Neural crest cell (in vitro differentiated cells): ENCODE data around the gene GLCE. TPM values are rescaled to one million over a fixed set of nuclear protein-coding genes. Genes with fewer than 3 reads are reported as not detected.

Source experiments
- DNase-seq: peaks from one replicate; pipeline ENCODE4 v3.0.0; 2021; ENCODE audit warnings: low read depth, mixed read lengths, low spot score
- H3K27ac Mint-ChIP-seq: one replicate; pipeline ENCODE4 v1.8.0; 2021; ENCODE audit warnings: mild to moderate bottlenecking, mixed read lengths; ENCODE audit not compliant: unreplicated experiment
- H3K27me3 Mint-ChIP-seq: 2 replicates; pipeline ENCODE4 v1.8.0; 2021; ENCODE audit warnings: low read depth, mild to moderate bottlenecking, mixed read lengths
- H3K36me3 Mint-ChIP-seq: 2 replicates; pipeline ENCODE4 v1.8.0; 2021; ENCODE audit warnings: low read depth, mild to moderate bottlenecking, mixed read lengths
- H3K4me1 Mint-ChIP-seq: 2 replicates; pipeline ENCODE4 v1.8.0; 2021; ENCODE audit warnings: mixed read lengths
- H3K4me3 Mint-ChIP-seq: one replicate; pipeline ENCODE4 v1.8.0; 2021; ENCODE audit warnings: mild to moderate bottlenecking, mixed read lengths
- H3K9me3 Mint-ChIP-seq: 2 replicates; pipeline ENCODE4 v1.8.0; 2021; ENCODE audit warnings: mixed read lengths
- CTCF ChIP-seq: fragments of 200-600 bp; sonication (generic); conservative IDR thresholded peaks from 2 replicates; pipeline ENCODE4 v1.5.0; 2021; ENCODE audit warnings: antibody characterized with exemption, mild to moderate bottlenecking
- total RNA-seq: library from RNA; stranded (reverse); gene quantifications from 2 replicates; pipeline ENCODE4 v1.2.1, GENCODE V29; 2021

Gene GLCE
- total RNA-seq, 1 donor from 2014 or later = 17.8 TPM

DNA sequence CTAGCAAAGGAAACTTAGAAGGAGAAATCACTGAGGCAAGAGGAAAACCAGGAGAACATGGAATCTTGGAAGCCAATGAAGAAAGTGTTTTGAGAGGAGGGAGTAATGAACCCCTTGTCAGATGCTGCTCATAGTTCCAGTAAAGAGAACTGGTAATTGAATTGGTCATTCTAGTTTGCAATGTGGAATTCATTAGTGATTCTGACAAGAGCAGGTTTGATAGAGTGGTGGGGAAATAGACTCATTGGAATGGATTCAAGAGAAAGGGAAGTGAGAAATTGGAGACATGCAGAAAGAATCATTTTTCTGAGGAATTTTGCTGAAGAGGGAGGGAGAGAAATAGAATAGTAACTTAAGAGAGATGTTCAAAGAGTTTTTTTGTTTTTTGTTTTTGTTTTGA, 21.0 kb downstream of the GLCE start:
- Mint-ChIP-seq H3K4me1 (peaks cover 5% of the 10 kb centered on the region), H3K9me3 (no peaks in the 10 kb centered on the region), H3K4me3 (no peak overlapping the region), H3K27ac (no peak overlapping the region), H3K36me3 (no peaks in the 10 kb centered on the region), H3K27me3 (no peaks in the 10 kb centered on the region)
- no peak for TF ChIP-seq CTCF
- DNase-seq = no peak

GRCh38 chr15:69185216-69185615, 24.8 kb downstream of the GLCE start:
- DNase-seq = no peak
- Mint-ChIP-seq H3K4me1 (peaks cover 5% of the 10 kb centered on the region), H3K27me3 (no peaks in the 10 kb centered on the region), H3K4me3 (no peak overlapping the region), H3K9me3 (peaks cover 2% of the 10 kb centered on the region), H3K36me3 (peaks cover 4% of the 10 kb centered on the region), H3K27ac (no peak overlapping the region)
- TF ChIP-seq CTCF = no peak

GRCh38 chr15:69185706-69186105, 25.3 kb downstream of the GLCE start:
- Mint-ChIP-seq H3K9me3 (peaks cover 5% of the 10 kb centered on the region), H3K4me1 (peaks cover 5% of the 10 kb centered on the region), H3K4me3 (no peak overlapping the region), H3K36me3 (peaks cover 6% of the 10 kb centered on the region), H3K27ac (no peak overlapping the region), H3K27me3 (no peaks in the 10 kb centered on the region)
- no peak for TF ChIP-seq CTCF
- DNase-seq = no peak

- Mint-ChIP-seq H3K4me1 (peaks cover 10% of the 10 kb centered on the region), H3K4me3 (no peak overlapping the region), H3K27ac (no peak overlapping the region), H3K9me3 (peaks cover 6% of the 10 kb centered on the region), H3K36me3 (peaks cover 13% of the 10 kb centered on the region), H3K27me3 (no peaks in the 10 kb centered on the region)
- DNase-seq = no peak
- TF ChIP-seq CTCF = no peak
Measured at GRCh38 chr15:69189157-69189556, 28.7 kb downstream of the GLCE start.

DNA sequence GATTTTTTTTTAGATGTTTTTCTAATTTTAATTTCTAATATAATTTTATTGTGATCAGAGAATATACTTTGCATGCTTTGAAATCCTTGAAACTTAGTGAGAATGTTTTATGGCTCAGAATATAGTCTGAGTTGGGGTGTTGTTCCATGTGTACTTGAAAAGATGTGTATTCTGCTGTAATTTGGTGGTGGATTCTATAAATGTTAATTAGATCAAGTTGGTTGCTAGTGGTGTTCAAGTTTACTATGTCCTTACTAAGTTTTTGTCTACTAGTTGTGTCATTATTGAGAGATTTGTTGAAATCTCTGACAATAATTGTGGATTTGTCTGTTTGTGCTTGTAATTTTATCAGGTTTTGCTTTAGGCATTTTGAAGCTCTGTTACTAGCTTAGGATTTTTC, 29.7 kb downstream of the GLCE start:
- Mint-ChIP-seq H3K27ac (no peak overlapping the region), H3K36me3 (peaks cover 13% of the 10 kb centered on the region), H3K4me1 (peaks cover 10% of the 10 kb centered on the region), H3K4me3 (no peak overlapping the region), H3K27me3 (no peaks in the 10 kb centered on the region), H3K9me3 (peaks cover 6% of the 10 kb centered on the region)
- TF ChIP-seq CTCF = no peak
- no peak for DNase-seq

GRCh38 chr15:69190504-69190903, 30.1 kb downstream of the GLCE start:
- DNase-seq = no peak
- Mint-ChIP-seq H3K4me3 (no peak overlapping the region), H3K9me3 (peaks cover 6% of the 10 kb centered on the region)

More at GRCh38 chr15:69190504-69190903, 30.1 kb downstream of the GLCE start:
- H3K27ac Mint-ChIP-seq = no peak overlapping the region
- peaks cover 13% of the 10 kb centered on the region for H3K36me3 Mint-ChIP-seq
- peaks cover 10% of the 10 kb centered on the region for H3K4me1 Mint-ChIP-seq
- H3K27me3 Mint-ChIP-seq = no peaks in the 10 kb centered on the region
- no peak for TF ChIP-seq CTCF
